ENCODE measurements around the gene IDH3G. TPM values are rescaled to one million over a fixed set of nuclear protein-coding genes. Genes with fewer than 3 reads are reported as not detected.

Gene IDH3G
- total and polyA plus RNA-seq, 2 experiments from 2014 or later = 41.4 to 49.0 TPM

- Mint-ChIP-seq H3K27me3 (ENCODE audit: insufficient read depth, low read depth, poor library complexity) (peaks cover 8% of the 10 kb centered on the region), H3K4me1 (peaks cover 7% of the 10 kb centered on the region; the same call in 2 of the 3 replicates), H3K36me3 (ENCODE audit: low read depth) (no peaks in the 10 kb centered on the region), H3K9me3 (no peaks in the 10 kb centered on the region), H3K27ac (peak within 1 kb of the TSS; percentile 21; the same call in 1 of the 2 replicates), H3K4me3 (no peak within 1 kb of the TSS)
- Histone ChIP-seq H3K4me3 (no peak within 1 kb of the TSS), H3K27me3 (ENCODE audit: insufficient read depth) (no peaks in the 10 kb centered on the region), H4K20me1 (replicated peaks; ENCODE audit: insufficient read depth) (no peaks in the 10 kb centered on the region), H3F3A (replicated peaks; ENCODE audit: low read depth) (no peaks in the 10 kb centered on the region), H3K27ac (ENCODE audit: low read depth) (no peak within 1 kb of the TSS), H3K4me2 (no peak within 1 kb of the TSS), H3K36me3 (ENCODE audit: insufficient read depth) (no peaks in the 10 kb centered on the region), H2AFZ (no peak within 1 kb of the TSS), H3K79me2 (replicated peaks; ENCODE audit: insufficient read depth) (no peaks in the 10 kb centered on the region), H3K9me2 (ENCODE audit: insufficient read depth) (no peaks in the 10 kb centered on the region), H3K4me1 (ENCODE audit: insufficient read depth) (no peaks in the 10 kb centered on the region)
- ATAC-seq = no peak
- no peak for TF ChIP-seq POLR2AphosphoS5 (IDR thresholded peaks at IDR 0.05; ENCODE audit: low read depth)
- TF ChIP-seq ZNF331 (CRISPR knock-in tag; IDR thresholded peaks at IDR 0.05; ENCODE audit: low read depth) = no peak
- TF ChIP-seq NANOG (IDR thresholded peaks at IDR 0.05; ENCODE audit: borderline replicate concordance) = no peak
- DNase-seq (ENCODE audit: low spot score) = no peak
Observed at GRCh38 chrX:153780678-153781427, 13.3 kb downstream of the IDH3G start, which contains the start of gene SRPK3. TSS of gene SRPK3 (plus strand) at chrX:153781041. CDS start at chrX:153781087, 46 bp downstream.

DNA sequence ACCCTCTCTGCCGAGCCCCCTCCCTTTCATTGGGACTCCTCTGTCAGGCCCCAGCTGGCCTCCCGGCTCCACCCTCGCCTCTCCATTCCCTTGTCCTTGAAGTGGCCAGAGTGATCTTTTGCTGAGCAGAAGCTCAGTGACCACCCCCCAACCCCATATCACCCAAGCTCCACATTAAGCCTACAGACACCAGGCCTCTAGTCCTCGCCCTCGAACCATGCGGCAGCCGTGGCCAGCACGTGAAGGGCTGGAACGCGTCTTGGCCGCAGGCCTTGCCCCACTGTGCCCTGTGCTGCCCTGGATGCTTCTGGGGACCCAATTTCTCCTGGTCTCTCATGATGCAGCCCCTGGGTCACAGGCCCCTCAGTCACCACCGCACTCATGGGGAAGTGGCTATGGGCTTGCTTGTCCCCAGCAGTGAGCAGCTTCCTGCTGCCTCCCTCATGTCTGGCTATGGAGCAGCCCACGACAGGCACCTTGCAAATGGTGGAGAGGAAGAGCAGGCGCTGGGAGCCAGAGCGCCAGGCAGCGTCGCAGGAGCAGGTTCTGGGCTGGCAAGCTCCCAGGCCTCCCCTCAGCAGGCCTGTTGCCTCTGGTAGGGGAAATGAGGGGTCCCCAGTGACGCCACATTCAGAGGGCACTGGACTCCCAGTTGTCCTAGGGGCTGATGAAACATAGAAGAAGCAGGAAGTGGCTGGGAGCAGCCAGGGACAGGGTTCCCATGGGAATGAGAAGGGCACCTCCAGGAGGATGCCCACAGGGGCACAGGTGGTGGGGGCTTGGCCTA, 14.1 kb downstream of the IDH3G start:
- DNase-seq (ENCODE audit: low spot score) = no peak
- Histone ChIP-seq H2AFZ (no peak overlapping the region), H3K4me1 (ENCODE audit: insufficient read depth) (no peaks in the 10 kb centered on the region), H3K36me3 (ENCODE audit: insufficient read depth) (no peaks in the 10 kb centered on the region), H4K20me1 (replicated peaks; ENCODE audit: insufficient read depth) (no peaks in the 10 kb centered on the region), H3F3A (replicated peaks; ENCODE audit: low read depth) (no peaks in the 10 kb centered on the region), H3K9me2 (ENCODE audit: insufficient read depth) (no peaks in the 10 kb centered on the region), H3K27me3 (ENCODE audit: insufficient read depth) (no peaks in the 10 kb centered on the region), H3K4me3 (no peak overlapping the region), H3K27ac (ENCODE audit: low read depth) (no peak overlapping the region), H3K79me2 (replicated peaks; ENCODE audit: insufficient read depth) (no peaks in the 10 kb centered on the region), H3K4me2 (no peak overlapping the region)
- H3K27ac Mint-ChIP-seq = peak overlapping the region; percentile 21; the same call in 1 of the 2 replicates
- H3K27me3 Mint-ChIP-seq (ENCODE audit: insufficient read depth, low read depth, poor library complexity) = peaks cover 8% of the 10 kb centered on the region
- H3K9me3 Mint-ChIP-seq = no peaks in the 10 kb centered on the region
- no peak for ATAC-seq
- peaks cover 7% of the 10 kb centered on the region; the same call in 2 of the 3 replicates for H3K4me1 Mint-ChIP-seq
- no peaks in the 10 kb centered on the region for H3K36me3 Mint-ChIP-seq (ENCODE audit: low read depth)
- H3K4me3 Mint-ChIP-seq = no peak overlapping the region
- TF ChIP-seq CREB1 (CRISPR knock-in tag; IDR thresholded peaks at IDR 0.05; ENCODE audit: low read depth) = no peak
- TF ChIP-seq ZNF114 (CRISPR knock-in tag; IDR thresholded peaks at IDR 0.05) = no peak
- no peak for TF ChIP-seq STAT1 (IDR thresholded peaks at IDR 0.05; ENCODE audit: unreplicated experiment)
- TF ChIP-seq EZH2 (IDR thresholded peaks at IDR 0.05; ENCODE audit: low read depth, unreplicated experiment) = no peak
- no peak for TF ChIP-seq EZH2phosphoT487 (IDR thresholded peaks at IDR 0.05; ENCODE audit: unreplicated experiment)
- TF ChIP-seq ETS1 (IDR thresholded peaks at IDR 0.05) = no peak
- no peak for TF ChIP-seq REST (IDR thresholded peaks at IDR 0.05; ENCODE audit: unreplicated experiment)
- no peak for TF ChIP-seq POLR2AphosphoS5 (IDR thresholded peaks at IDR 0.05; ENCODE audit: low read depth)
- no peak for TF ChIP-seq CTCF (conservative IDR thresholded peaks at IDR 0.05; ENCODE audit: low read depth in 2 of 2)
- no peak for TF ChIP-seq NANOG (IDR thresholded peaks at IDR 0.05; ENCODE audit: borderline replicate concordance)
